Retinal pigment epithelial cell (primary cell): ENCODE measurements around the gene ZNF385A.

ENCODE experiments used
- DNase-seq: peaks from one replicate; pipeline ENCODE4 v3.0.0-alpha.2; 2010; ENCODE audit warnings: low read depth
- H3K4me3 ChIP-seq: 2 replicates; pipeline ENCODE4 v1.5.1; 2011; ENCODE audit warnings: mild to moderate bottlenecking, low read length, control low read depth, moderate library complexity
- TF ChIP-seq, protein P1 (sequence below): conservative IDR thresholded peaks from 2 replicates; pipeline ENCODE4 v1.5.1; 2011; ENCODE audit warnings: low read depth, low read length, control low read depth, inconsistent platforms

Gene ZNF385A

GRCh38 chr12:54377797-54378515, 6.6 kb downstream of the ZNF385A start:
- TF ChIP-seq, protein P1, sequence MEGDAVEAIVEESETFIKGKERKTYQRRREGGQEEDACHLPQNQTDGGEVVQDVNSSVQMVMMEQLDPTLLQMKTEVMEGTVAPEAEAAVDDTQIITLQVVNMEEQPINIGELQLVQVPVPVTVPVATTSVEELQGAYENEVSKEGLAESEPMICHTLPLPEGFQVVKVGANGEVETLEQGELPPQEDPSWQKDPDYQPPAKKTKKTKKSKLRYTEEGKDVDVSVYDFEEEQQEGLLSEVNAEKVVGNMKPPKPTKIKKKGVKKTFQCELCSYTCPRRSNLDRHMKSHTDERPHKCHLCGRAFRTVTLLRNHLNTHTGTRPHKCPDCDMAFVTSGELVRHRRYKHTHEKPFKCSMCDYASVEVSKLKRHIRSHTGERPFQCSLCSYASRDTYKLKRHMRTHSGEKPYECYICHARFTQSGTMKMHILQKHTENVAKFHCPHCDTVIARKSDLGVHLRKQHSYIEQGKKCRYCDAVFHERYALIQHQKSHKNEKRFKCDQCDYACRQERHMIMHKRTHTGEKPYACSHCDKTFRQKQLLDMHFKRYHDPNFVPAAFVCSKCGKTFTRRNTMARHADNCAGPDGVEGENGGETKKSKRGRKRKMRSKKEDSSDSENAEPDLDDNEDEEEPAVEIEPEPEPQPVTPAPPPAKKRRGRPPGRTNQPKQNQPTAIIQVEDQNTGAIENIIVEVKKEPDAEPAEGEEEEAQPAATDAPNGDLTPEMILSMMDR: no peak
- DNase-seq: no peak
- no peak overlapping the region for H3K4me3 ChIP-seq

DNA sequence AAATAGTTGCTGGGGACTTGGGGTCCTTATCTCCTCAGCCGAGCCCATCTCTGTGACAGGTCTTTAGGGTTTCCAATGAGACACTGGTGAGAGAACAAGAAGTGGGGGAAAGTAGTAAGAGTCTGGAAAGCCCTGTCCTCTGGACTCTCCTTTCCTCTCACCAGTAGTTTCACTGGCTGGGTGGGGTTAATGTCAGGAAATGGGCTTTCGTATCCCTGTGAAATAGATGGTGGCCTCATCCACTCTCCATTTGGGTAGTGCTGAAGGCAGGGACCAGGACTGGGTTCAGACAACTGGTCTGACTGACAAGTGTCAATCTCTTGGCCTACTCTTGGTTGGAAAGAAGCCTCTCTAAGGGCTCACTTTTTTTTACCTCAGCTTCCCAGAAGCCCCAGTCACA, 7.5 kb downstream of the ZNF385A start:
- no peak overlapping the region for H3K4me3 ChIP-seq
- DNase-seq: no peak
- TF ChIP-seq, protein P1: no peak

DNA sequence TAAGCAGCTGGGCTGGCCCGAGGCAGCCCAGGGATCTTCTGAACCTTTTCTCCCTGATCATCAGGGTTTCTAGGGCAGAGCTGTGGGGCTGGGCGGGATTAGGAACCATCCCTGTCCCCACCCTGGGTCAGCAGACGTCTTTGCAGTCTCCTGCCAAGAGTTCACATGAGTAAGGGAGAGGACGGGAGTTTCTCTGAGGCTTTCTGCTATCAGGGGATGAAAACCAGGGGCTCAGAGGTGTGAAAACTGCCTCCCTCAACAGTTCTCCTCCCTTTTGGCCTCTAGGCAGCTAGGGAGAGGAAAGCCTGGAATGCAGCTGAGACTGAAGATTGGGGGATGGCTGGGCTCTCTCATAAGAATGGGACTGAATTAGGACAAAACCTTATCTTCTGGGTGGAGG, 7.9 kb downstream of the ZNF385A start:
- TF ChIP-seq, protein P1: no peak
- no peak for DNase-seq
- no peak overlapping the region for H3K4me3 ChIP-seq

DNA sequence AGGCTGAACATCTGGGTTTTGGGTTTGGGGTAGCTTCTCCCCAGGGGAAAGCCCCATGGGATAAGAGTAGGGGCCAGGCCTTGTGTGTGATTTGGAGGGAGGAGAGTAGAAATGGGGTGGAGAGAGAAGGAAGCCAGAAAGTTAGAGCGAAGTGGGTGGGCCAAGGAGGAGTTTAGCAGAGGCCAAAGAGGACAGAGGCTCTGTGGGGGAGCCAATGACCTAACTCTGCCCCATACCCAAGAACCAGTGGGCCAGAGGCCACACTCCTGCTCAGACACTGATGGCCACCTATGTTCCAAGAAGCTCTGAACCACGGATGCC, 9.3 kb downstream of the ZNF385A start:
- TF ChIP-seq, protein P1: no peak
- no peak for DNase-seq
- H3K4me3 ChIP-seq: no peak overlapping the region

DNA sequence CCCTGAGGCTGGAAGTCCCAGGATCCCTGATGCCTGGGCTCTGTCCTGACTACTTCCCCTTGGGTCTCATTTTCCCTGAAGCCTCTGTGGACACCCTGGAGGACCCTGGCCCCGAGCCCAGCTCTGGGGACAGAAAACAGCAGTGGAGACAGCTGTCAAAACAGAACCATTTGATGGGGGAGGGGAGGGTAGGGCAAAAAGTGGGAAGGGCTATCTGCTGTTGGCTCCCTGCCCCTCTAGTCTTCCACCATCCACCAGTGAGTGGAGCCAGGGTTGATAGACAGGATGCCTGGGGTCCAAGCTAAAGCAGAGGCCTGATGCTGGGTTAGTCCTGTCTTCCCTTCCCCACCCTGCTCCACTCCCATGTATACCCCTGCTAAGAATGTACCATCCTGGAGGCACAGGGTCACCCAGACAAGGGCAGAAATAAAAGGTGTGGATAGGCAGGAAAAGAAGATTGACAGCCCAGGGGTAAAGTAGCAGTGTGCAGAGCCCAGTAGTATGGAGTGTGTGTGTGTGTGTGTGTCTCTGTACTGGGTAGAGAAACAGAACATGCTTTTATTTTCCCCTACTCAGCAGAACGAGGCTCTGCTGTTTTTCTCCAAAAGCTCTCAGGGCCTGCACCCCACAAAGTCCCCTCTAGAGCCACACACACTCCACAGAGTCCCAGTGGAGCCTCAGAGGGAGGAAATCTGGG, 9.8 kb downstream of the ZNF385A start:
- TF ChIP-seq, protein P1: no peak
- no peak for DNase-seq
- no peak overlapping the region for H3K4me3 ChIP-seq

DNA sequence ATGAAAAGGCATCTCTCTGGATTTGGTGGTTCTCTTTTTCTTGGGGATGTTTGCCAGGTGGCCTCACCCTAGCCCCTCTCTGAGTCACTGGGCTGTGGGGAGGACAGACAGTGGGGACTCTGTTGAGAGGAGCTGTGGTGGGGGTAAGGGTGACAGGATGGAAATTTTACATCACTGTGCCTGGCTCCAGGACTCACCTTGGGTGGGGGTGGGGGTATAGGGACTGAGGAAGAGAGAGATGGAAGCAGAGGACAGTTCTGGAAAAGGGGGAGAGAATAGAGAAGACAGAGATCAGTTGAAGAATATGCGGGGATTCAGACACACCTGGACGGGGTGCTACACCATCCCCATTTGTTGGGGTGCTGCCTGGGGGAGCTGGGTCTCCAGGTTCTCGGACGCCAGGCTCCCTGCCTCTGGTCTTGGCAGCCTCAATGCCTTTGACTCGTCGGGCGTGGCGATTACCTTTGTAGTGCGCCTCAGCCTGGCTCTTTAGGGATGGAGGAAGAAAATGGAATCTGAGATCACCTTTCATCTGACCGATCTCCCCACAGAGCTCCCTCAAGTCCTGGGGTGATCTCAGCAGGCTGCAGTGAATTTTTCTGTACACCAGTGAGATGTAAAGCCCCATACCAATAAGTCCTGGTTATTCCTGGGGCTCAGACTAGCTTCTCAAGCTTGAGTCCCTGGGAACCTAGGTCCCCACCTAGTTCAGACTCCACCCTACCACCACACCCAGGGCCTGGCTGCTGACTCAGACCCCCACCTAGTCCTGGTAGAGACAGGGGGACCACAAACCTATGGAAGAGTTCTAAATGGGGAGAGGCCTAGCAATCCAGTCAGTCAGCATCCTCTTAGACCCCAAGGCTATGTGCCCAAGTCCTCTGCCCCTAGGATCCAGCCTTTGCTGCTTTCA, 10.6 kb downstream of the ZNF385A start:
- no peak overlapping the region for H3K4me3 ChIP-seq
- TF ChIP-seq, protein P1: no peak
- no peak for DNase-seq
